ENCODE measurements around the gene HHIPL2.

GRCh38 chr1:222582099-222582774 is 34.3 kb upstream of the HHIPL2 start:
- TF ChIP-seq CTCF (IDR thresholded peaks at IDR 0.05 in 4 of 5, conservative IDR thresholded peaks at IDR 0.05 in 1 of 5) (no peak), POLR2A (IDR thresholded peaks at IDR 0.05) (no peak)
